Right lobe of liver (tissue), 4 donors: Measurements from ENCODE around the gene ULBP2.

Experiments
- CTCF ChIP-seq, 4 donors: fragments of 200-600 bp in 3 of 4; fragments of 450-650 bp in 1 of 4; IDR thresholded peaks; one replicate each; pipeline versions ENCODE4 v1.5.1 to v1.8.0; 2016 to 2022; ENCODE audit warnings: antibody characterized with exemption in 4 of 4, mild to moderate bottlenecking in 2 of 4
- POLR2A ChIP-seq: fragments of 450-650 bp; IDR thresholded peaks from one replicate; pipeline ENCODE4 v1.6.1; 2017; ENCODE audit warnings: antibody characterized with exemption, mild to moderate bottlenecking
- donor health status: DM: no; HTN: no; CAD: no.
- donor health status: DM: no; HTN: no; CAD: no.
- donor health status: DM: no; HTN: yes; CAD: no.

GRCh38 chr6:149935668-149936067 is 6.1 kb upstream of the ULBP2 start:
- TF ChIP-seq CTCF (IDR thresholded peaks at IDR 0.05): no peak
- no peak for TF ChIP-seq POLR2A
